Calu3 (cell line): ENCODE data around the gene ENHO. TPM values are rescaled to one million over a fixed set of nuclear protein-coding genes. Genes with fewer than 3 reads are reported as not detected.

ENCODE experiments used
- BruUV-seq: library from RNA; stranded (reverse); fragments of 400-500 nt; replicated peaks from 2 replicates; lab custom pipeline; 2021; lab: Mats Ljungman, UMichigan
- CTCF ChIA-PET: fragments of 300-600 bp; sonication (Branson Sonifier 250); formaldehyde crosslinking; loops from one replicate; lab custom pipeline; 2022; ENCODE audit warnings: antibody characterized with exemption; lab: Charles Lee
- DNase-seq: peaks from one replicate; pipeline ENCODE4 v3.0.0; 2022
- H3K27ac Mint-ChIP-seq: one replicate; pipeline ENCODE4 v1.8.0; 2022; ENCODE audit warnings: mixed read lengths; ENCODE audit not compliant: unreplicated experiment
- H3K27me3 Mint-ChIP-seq: one replicate; pipeline ENCODE4 v1.8.0; 2022; ENCODE audit warnings: mixed read lengths; ENCODE audit not compliant: unreplicated experiment
- H3K36me3 Mint-ChIP-seq: one replicate; pipeline ENCODE4 v1.8.0; 2022; ENCODE audit warnings: mild to moderate bottlenecking, moderate library complexity, mixed read lengths; ENCODE audit not compliant: insufficient read depth, unreplicated experiment
- H3K4me1 Mint-ChIP-seq: one replicate; pipeline ENCODE4 v1.8.0; 2022; ENCODE audit warnings: mild to moderate bottlenecking, low read depth, mixed read lengths; ENCODE audit not compliant: unreplicated experiment
- H3K4me3 Mint-ChIP-seq: one replicate; pipeline ENCODE4 v1.8.0; 2022; ENCODE audit warnings: mild to moderate bottlenecking, low read depth, moderate library complexity, mixed read lengths; ENCODE audit not compliant: unreplicated experiment
- H3K9me3 Mint-ChIP-seq: one replicate; pipeline ENCODE4 v1.8.0; 2022; ENCODE audit warnings: low read depth, mixed read lengths; ENCODE audit not compliant: unreplicated experiment
- intact Hi-C: fragments of 100-400 bp; cut with micrococcal nuclease; formaldehyde crosslinking; loops from one replicate; pipeline ENCODE4 v1.10.0; 2022; ENCODE audit not compliant: unreplicated experiment
- total RNA-seq: library from RNA; stranded (reverse); gene quantifications from 2 replicates; pipeline ENCODE4 v1.2.3, GENCODE V29; 2022
- TF ChIP-seq, protein P1 (sequence below): fragments of 200-600 bp; IDR thresholded peaks from one replicate; pipeline ENCODE4 v1.8.0; 2022; ENCODE audit warnings: antibody characterized with exemption; ENCODE audit not compliant: unreplicated experiment

The ENHO gene
- total RNA-seq, 1 experiment from 2014 or later, result not detected

DNA sequence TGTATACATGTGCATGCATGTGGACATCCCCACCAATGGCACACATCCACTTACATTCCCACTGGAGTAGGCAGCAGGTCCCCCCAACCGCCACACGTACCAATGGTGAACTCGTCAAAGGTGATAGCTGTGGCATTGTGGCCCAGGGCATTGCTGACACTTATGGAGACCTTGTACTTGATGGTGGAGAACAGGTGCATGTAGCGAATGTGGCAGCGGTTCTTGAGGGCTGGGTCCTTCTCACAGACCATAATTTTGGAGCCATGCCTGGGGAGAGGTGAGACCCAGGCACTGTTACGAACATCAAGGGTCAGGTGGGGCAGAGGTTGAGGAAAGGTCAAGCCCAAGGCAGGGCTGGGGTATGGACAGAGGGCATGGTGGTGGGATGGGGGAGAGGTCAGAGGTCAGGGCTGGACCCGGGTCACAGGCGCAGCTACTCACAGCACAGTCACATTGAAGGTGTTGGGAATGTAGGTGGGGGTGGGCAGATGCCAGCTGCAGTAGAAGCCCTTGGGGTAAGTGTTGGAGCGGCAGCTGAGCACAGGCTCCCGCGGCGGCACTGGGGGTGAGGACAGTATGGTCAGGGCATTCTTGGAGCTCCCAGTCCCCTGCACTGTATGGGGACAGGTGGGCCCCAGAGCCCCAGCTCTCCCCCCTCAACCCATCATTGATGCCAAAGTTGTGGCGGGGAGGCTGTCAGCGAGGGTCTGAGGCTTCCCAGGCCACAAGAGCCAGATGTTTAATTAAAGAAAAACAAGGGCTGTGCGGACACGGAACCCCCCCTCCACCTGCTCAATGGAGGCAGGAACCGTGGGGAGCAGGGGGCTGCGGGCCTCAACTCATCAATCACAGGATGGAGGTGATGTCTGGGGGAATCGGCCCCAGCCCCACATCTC, 34.9 kb upstream of the ENHO start:
- TF ChIP-seq, protein P1, sequence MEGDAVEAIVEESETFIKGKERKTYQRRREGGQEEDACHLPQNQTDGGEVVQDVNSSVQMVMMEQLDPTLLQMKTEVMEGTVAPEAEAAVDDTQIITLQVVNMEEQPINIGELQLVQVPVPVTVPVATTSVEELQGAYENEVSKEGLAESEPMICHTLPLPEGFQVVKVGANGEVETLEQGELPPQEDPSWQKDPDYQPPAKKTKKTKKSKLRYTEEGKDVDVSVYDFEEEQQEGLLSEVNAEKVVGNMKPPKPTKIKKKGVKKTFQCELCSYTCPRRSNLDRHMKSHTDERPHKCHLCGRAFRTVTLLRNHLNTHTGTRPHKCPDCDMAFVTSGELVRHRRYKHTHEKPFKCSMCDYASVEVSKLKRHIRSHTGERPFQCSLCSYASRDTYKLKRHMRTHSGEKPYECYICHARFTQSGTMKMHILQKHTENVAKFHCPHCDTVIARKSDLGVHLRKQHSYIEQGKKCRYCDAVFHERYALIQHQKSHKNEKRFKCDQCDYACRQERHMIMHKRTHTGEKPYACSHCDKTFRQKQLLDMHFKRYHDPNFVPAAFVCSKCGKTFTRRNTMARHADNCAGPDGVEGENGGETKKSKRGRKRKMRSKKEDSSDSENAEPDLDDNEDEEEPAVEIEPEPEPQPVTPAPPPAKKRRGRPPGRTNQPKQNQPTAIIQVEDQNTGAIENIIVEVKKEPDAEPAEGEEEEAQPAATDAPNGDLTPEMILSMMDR, result no peak
- no TSS peak for BruUV-seq
- Mint-ChIP-seq H3K27ac (no peak overlapping the region), H3K27me3 (peaks cover 72% of the 10 kb centered on the region), H3K4me1 (peaks cover 11% of the 10 kb centered on the region), H3K4me3 (no peak overlapping the region), H3K36me3 (no peaks in the 10 kb centered on the region), H3K9me3 (no peaks in the 10 kb centered on the region)
- no peak for DNase-seq
- intact Hi-C loops, result no loop called here
- CTCF ChIA-PET, result interaction anchor here (0.6 kb wide), 1 partner anchor 70 kb away, joined by 4 read pairs; no protein-coding TSS in a partner anchor

DNA sequence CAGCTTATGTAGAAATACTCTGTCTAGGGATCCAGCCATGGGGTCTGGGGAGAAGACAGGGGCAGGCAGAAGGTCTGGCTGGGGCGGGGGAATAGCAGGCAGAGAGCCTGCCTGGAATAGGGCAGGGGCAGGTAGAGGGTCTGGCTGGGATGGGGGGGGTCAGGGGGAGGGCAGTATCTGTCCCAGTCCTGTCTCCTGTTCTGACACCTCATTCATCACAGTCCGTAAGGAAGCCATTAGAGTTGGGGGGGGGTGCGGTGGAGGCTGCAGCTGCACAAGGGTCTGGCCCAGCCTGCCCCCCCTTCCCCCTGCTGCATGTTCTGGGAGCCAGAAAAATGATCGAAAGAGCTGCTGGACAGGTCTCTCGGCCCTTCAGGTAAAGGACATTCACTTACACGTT, 34.2 kb upstream of the ENHO start:
- CTCF ChIA-PET, result no interaction called here
- intact Hi-C loops, result no loop called here
- peaks cover 66% of the 10 kb centered on the region for H3K27me3 Mint-ChIP-seq
- no peaks in the 10 kb centered on the region for H3K9me3 Mint-ChIP-seq
- no TSS peak for BruUV-seq
- TF ChIP-seq, protein P1, result no peak
- peaks cover 11% of the 10 kb centered on the region for H3K4me1 Mint-ChIP-seq
- no peak overlapping the region for H3K27ac Mint-ChIP-seq
- H3K36me3 Mint-ChIP-seq, result no peaks in the 10 kb centered on the region
- H3K4me3 Mint-ChIP-seq, result no peak overlapping the region
- DNase-seq, result no peak

DNA sequence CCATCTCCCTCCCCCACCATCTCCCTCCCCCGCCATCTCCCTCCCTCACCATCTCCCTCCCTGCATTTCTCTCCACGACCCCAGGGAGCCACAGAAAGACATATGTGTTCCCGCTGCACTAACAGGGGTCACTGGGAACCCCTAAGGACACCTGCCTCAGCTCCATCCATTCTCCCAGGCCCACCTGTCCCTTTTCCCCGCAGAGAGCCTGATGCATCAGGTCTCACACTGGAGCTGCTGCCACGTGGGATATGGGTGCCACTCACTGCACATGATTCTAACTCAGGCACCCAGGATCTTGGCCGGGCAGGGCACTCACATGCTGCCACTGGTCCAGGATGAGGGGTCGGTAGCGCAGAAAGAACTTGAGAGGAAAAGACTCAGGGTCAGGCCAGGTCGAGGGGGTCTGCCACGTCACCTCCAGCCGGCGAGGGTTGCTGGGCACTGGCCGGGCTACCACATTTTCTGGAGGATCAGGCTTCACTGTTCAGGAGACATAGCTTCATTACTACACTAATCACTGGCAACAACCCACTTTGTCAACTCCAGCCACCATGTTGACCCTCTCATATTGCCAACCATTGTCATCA, 33.2 kb upstream of the ENHO start:
- BruUV-seq, result no TSS peak
- Mint-ChIP-seq H3K27me3 (peaks cover 60% of the 10 kb centered on the region), H3K36me3 (no peaks in the 10 kb centered on the region), H3K4me1 (peaks cover 11% of the 10 kb centered on the region), H3K4me3 (no peak overlapping the region), H3K27ac (no peak overlapping the region), H3K9me3 (no peaks in the 10 kb centered on the region)
- TF ChIP-seq, protein P1, result no peak
- intact Hi-C loops, result no loop called here
- DNase-seq, result no peak
- CTCF ChIA-PET, result no interaction called here

DNA sequence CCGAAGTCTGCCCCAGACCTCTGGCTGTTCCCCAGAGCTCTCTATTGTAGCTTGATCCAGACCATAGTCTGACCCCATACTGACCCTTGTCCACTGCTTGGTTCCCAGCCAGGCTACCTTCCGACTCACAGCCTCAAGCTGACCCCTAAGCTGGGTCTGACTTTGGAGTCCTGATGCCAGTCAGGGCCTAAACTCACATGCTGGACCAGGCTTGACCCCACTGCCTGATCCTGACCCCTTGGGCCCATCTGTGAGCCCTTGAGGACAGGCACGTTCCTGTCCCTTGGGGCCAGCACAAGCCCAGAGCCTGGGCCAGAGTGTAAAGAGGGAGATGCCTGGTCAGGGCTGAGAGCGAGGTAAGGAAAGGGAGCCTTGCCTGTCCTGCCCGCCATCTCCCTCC, 32.7 kb upstream of the ENHO start:
- H3K36me3 Mint-ChIP-seq, result no peaks in the 10 kb centered on the region
- no peak for DNase-seq
- BruUV-seq, result no TSS peak
- peaks cover 11% of the 10 kb centered on the region for H3K4me1 Mint-ChIP-seq
- TF ChIP-seq, protein P1, result no peak
- no peaks in the 10 kb centered on the region for H3K9me3 Mint-ChIP-seq
- CTCF ChIA-PET, result no interaction called here
- H3K4me3 Mint-ChIP-seq, result no peak overlapping the region
- intact Hi-C loops, result no loop called here
- H3K27ac Mint-ChIP-seq, result no peak overlapping the region
- H3K27me3 Mint-ChIP-seq, result peaks cover 54% of the 10 kb centered on the region
